BJ (cell line): Measurements from ENCODE around the gene CCT2. TPM values are rescaled to one million over a fixed set of nuclear protein-coding genes. Genes with fewer than 3 reads are reported as not detected.

Experiments used
- CTCF ChIA-PET: fragments of 350-600 bp; formaldehyde crosslinking; extraction: SDS; loops from one replicate; lab custom pipeline; 2021; ENCODE audit warnings: antibody characterized with exemption, inconsistent platforms; lab: Yijun Ruan, JAX
- POLR2A ChIA-PET: fragments of 300-600 bp; sonication (Branson Sonifier 250); formaldehyde crosslinking; extraction: SDS; loops from one replicate; lab custom pipeline; 2021; ENCODE audit warnings: antibody characterized with exemption; lab: Charles Lee
- DNase-seq: peaks from one replicate; pipeline ENCODE4 v3.0.0-alpha.2; 2011; ENCODE audit warnings: low read depth
- H3K27me3 ChIP-seq: 2 replicates; pipeline ENCODE4 v1.6.0; 2011; ENCODE audit warnings: low read length; ENCODE audit not compliant: control insufficient read depth, insufficient read depth
- H3K36me3 ChIP-seq: 2 replicates; pipeline ENCODE4 v1.5.1; 2011; ENCODE audit warnings: low read length; ENCODE audit not compliant: control insufficient read depth, insufficient read depth
- H3K4me3 ChIP-seq: 2 replicates; pipeline ENCODE4 v1.5.1; 2011; ENCODE audit warnings: low read depth, mild to moderate bottlenecking, control low read depth, low read length
- CTCF ChIP-seq: IDR thresholded peaks from 2 replicates; pipeline ENCODE4 v1.5.1; 2011; ENCODE audit warnings: low read depth, mild to moderate bottlenecking, control low read depth, inconsistent platforms, low read length, moderate library complexity; ENCODE audit not compliant: insufficient read depth
- polyA plus RNA-seq: library from polyadenylated mRNA; depleted of rRNA; stranded (reverse); fragments of >200 nt; gene quantifications from 2 replicates; pipeline ENCODE4 v1.2.3, GENCODE V29; 2011

CCT2 gene
- polyA plus RNA-seq, 1 experiment: 228 TPM

GRCh38 chr12:69570545-69571399 lies 14.5 kb upstream of the CCT2 start:
- no peaks in the 10 kb centered on the region for H3K27me3 ChIP-seq
- no peak for DNase-seq
- ChIA-PET CTCF (interaction anchor here (0.9 to 3.5 kb wide), 20 partner anchors 8 to 213 kb away, joined by 3 to 24 read pairs (median 4); partner anchors contain the start of genes CCT2 and FRS2), POLR2A (no interaction called here)
- TF ChIP-seq CTCF: peak; percentile 66
- no peak overlapping the region for H3K4me3 ChIP-seq
- peaks cover 3% of the 10 kb centered on the region for H3K36me3 ChIP-seq

- no peak for TF ChIP-seq CTCF
- Histone ChIP-seq H3K27me3 (no peaks in the 10 kb centered on the region), H3K36me3 (peaks cover 3% of the 10 kb centered on the region), H3K4me3 (no peak overlapping the region)
- DNase-seq: no peak
- ChIA-PET POLR2A (no interaction called here), CTCF (no interaction called here)
These were observed 9.9 kb upstream of the CCT2 start for GRCh38 chr12:69575346-69575745.

- Histone ChIP-seq H3K27me3 (no peaks in the 10 kb centered on the region), H3K4me3 (no peak overlapping the region), H3K36me3 (peaks cover 3% of the 10 kb centered on the region; the same call in 1 of the 2 replicates)
- no peak for TF ChIP-seq CTCF
- ChIA-PET CTCF (no interaction called here), POLR2A (no interaction called here)
- DNase-seq: no peak
These were observed 7.0 kb upstream of the CCT2 start for GRCh38 chr12:69578283-69578682.

DNA sequence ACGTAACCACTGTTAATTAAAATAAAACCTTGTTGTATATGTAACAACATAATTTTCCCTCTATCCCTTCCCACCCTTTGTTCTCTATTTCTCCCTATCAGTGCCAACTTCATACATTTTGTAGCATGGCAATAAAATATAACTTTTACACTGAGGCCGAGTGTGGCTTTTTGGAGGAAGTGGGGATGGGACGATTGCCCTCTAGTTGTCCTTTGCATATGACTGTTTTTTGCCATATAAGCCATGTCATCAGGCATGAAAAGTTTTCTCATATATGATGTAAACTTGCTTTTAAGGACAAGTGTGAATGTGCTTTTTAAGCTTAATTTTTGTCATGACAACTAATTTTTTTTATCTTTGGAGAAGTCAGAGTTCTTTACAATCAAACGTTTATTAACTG lies 6.2 kb upstream of the CCT2 start:
- DNase-seq: no peak
- Histone ChIP-seq H3K36me3 (peaks cover 3% of the 10 kb centered on the region; the same call in 1 of the 2 replicates), H3K27me3 (no peaks in the 10 kb centered on the region), H3K4me3 (no peak overlapping the region)
- TF ChIP-seq CTCF: no peak
- ChIA-PET CTCF (interaction anchor here (1.0 kb wide), 1 partner anchor 8 kb away, joined by 3 read pairs; no protein-coding TSS in a partner anchor), POLR2A (no interaction called here)

DNA sequence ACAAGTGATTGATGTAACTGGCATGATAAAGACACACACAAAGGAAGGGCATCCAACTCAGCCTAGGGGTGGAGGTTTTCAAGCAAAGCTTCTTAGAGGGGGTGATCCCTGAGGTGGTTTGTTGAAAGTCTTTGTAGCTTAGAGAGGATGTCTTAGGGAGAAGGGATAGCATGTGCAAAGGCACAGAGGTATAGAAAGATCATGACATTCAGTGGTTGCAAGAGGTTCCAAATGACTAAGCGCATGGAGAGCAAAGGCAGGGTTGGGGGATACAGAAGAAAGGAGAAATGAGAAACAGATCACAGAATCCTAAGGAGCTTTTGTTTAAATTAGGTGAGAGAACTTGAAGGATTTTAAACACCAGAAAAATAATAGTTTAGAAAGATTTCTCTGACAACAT lies 5.2 kb upstream of the CCT2 start:
- no peak overlapping the region for H3K4me3 ChIP-seq
- H3K36me3 ChIP-seq: no peaks in the 10 kb centered on the region
- H3K27me3 ChIP-seq: no peaks in the 10 kb centered on the region
- POLR2A ChIA-PET: no interaction called here
- CTCF ChIA-PET: no interaction called here
- no peak for TF ChIP-seq CTCF
- DNase-seq: no peak
